Activated B cell treated with CpG ODN at 0.5 μM for 24 hours (primary cell): ENCODE measurements around the gene PURA. TPM values are rescaled to one million over a fixed set of nuclear protein-coding genes. Genes with fewer than 3 reads are reported as not detected.

Experiments
- ATAC-seq: fragments of 200-7000 bp; cut with Tn5 transposase; one replicate; pipeline ENCODE4 v1.10.0; 2021; ENCODE audit warnings: low read depth, mild to moderate bottlenecking, moderate library complexity
- CTCF ChIA-PET: fragments of 350-600 bp; sonication (Branson Sonifier 250); formaldehyde crosslinking; loops from one replicate; lab custom pipeline; 2021; ENCODE audit warnings: antibody characterized with exemption; lab: Charles Lee
- POLR2A ChIA-PET: fragments of 350-600 bp; sonication (Branson Sonifier 250); formaldehyde crosslinking; loops from one replicate; lab custom pipeline; 2021; ENCODE audit warnings: antibody characterized with exemption; lab: Charles Lee
- DNase-seq: peaks from one replicate; pipeline ENCODE4 v3.0.0; 2022
- H3K27ac Mint-ChIP-seq: one replicate; pipeline ENCODE4 v1.8.0; 2020; ENCODE audit warnings: mixed read lengths
- H3K27me3 Mint-ChIP-seq: one replicate; pipeline ENCODE4 v1.8.0; 2021; ENCODE audit warnings: mixed read lengths
- H3K36me3 Mint-ChIP-seq: one replicate; pipeline ENCODE4 v1.8.0; 2021; ENCODE audit warnings: low read depth, mixed read lengths
- H3K4me1 Mint-ChIP-seq: one replicate; pipeline ENCODE4 v1.8.0; 2021; ENCODE audit warnings: mixed read lengths
- H3K4me3 Mint-ChIP-seq: one replicate; pipeline ENCODE4 v1.8.0; 2020; ENCODE audit warnings: mild to moderate bottlenecking, mixed read lengths
- H3K9me3 Mint-ChIP-seq: one replicate; pipeline ENCODE4 v1.8.0; 2020; ENCODE audit warnings: mixed read lengths
- intact Hi-C: fragments of 100-400 bp; cut with micrococcal nuclease; formaldehyde crosslinking; loops from one replicate; pipeline ENCODE4 v1.15.1; 2024
- total RNA-seq: library from RNA; stranded (reverse); gene quantifications from 2 replicates; pipeline ENCODE4 v1.2.3, GENCODE V29; 2022
- TF ChIP-seq, protein P1 (sequence below): fragments of 200-600 bp; IDR thresholded peaks from one replicate; pipeline ENCODE4 v1.8.0; 2022; ENCODE audit warnings: antibody characterized with exemption, mild to moderate bottlenecking

The PURA gene
- total RNA-seq, 1 donor from 2014 or later: 14.9 TPM

DNA sequence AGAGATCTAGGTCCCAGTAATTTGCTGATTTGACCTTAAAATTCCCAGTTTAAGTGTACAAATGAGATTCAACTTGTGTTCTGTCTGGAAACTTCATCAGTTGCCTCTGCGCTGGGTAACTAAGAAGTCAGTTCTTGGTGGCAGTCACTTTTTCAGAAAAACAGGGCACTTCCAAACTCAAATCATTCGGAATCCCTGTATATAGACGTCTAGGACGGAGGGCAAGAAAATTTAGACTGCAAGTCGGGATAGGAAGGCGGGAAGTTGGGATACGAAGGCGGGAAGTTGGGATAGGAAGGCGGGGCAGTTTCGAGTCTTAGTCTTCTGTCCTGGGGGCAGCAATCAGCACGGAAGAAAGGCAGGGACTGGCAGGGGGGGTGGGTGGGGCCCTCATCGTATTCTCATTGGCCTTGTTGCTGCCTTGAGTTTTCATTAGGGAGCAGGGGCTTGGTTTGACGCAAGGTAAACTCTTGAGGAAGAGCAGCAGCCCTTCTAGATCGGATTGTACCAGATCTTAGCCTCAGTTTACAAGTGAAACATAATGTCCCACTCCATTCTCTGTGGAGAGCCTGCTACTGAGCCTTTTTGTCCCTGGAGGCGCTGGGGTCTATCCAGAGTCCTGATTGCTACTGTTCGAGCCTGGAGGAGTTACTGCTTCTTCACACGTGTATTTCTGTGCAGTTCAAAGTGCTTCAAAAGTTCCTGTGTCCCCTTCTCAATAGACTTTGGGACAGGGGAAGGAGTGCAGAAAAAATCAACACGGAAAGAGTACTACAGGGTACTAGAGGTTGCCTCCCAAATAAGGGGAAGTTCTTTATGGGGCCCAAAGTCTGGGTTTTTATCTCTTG lies 2.7 kb upstream of the PURA start:
- ChIA-PET POLR2A (no interaction called here), CTCF (interaction anchor here (6.2 kb wide), 1 partner anchor 33 kb away, joined by 59 read pairs; no protein-coding TSS in a partner anchor)
- peaks cover 69% of the 10 kb centered on the region for H3K4me1 Mint-ChIP-seq
- no peak for ATAC-seq
- DNase-seq: no peak
- H3K9me3 Mint-ChIP-seq: no peaks in the 10 kb centered on the region
- peaks cover 7% of the 10 kb centered on the region for H3K36me3 Mint-ChIP-seq
- intact Hi-C loops: loop anchor here (5.0 to 10.0 kb wide), 3 partner anchors 554 to 719 kb away; partner anchors contain the start of gene WDR55
- TF ChIP-seq, protein P1, sequence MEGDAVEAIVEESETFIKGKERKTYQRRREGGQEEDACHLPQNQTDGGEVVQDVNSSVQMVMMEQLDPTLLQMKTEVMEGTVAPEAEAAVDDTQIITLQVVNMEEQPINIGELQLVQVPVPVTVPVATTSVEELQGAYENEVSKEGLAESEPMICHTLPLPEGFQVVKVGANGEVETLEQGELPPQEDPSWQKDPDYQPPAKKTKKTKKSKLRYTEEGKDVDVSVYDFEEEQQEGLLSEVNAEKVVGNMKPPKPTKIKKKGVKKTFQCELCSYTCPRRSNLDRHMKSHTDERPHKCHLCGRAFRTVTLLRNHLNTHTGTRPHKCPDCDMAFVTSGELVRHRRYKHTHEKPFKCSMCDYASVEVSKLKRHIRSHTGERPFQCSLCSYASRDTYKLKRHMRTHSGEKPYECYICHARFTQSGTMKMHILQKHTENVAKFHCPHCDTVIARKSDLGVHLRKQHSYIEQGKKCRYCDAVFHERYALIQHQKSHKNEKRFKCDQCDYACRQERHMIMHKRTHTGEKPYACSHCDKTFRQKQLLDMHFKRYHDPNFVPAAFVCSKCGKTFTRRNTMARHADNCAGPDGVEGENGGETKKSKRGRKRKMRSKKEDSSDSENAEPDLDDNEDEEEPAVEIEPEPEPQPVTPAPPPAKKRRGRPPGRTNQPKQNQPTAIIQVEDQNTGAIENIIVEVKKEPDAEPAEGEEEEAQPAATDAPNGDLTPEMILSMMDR: no peak
- H3K27ac Mint-ChIP-seq: peak overlapping the region; percentile 19
- peak overlapping the region; percentile 56 for H3K4me3 Mint-ChIP-seq
- H3K27me3 Mint-ChIP-seq: peaks cover 6% of the 10 kb centered on the region

- DNase-seq (no peak), ATAC-seq (no peak)
- Mint-ChIP-seq H3K4me3 (peak overlapping the region; percentile 72), H3K36me3 (peaks cover 7% of the 10 kb centered on the region), H3K4me1 (peaks cover 68% of the 10 kb centered on the region), H3K27ac (peak overlapping the region; percentile 19), H3K27me3 (peaks cover 6% of the 10 kb centered on the region), H3K9me3 (no peaks in the 10 kb centered on the region)
- POLR2A ChIA-PET: interaction anchor here (0.6 kb wide), 3 partner anchors 36 to 770 kb away, joined by 3 to 5 read pairs (median 3); partner anchors contain the start of gene PAIP2
- CTCF ChIA-PET: interaction anchor here (0.6 to 6.2 kb wide), 3 partner anchors 13 to 39 kb away, joined by 3 to 59 read pairs (median 3); no protein-coding TSS in a partner anchor
- TF ChIP-seq, protein P1: no peak
- intact Hi-C loops: loop anchor here (5.0 to 10.0 kb wide), 3 partner anchors 553 to 720 kb away; partner anchors contain the start of gene WDR55
Observed at GRCh38 chr5:140111859-140112551, 1.9 kb upstream of the PURA start.

- peaks cover 5% of the 10 kb centered on the region for H3K36me3 Mint-ChIP-seq
- no peak for ATAC-seq
- peak overlapping the region; percentile 18 for H3K27ac Mint-ChIP-seq
- TF ChIP-seq, protein P1: no peak
- CTCF ChIA-PET: interaction anchor here (6.2 kb wide), 1 partner anchor 32 kb away, joined by 59 read pairs; no protein-coding TSS in a partner anchor
- peaks cover 6% of the 10 kb centered on the region for H3K27me3 Mint-ChIP-seq
- no peak for DNase-seq
- H3K4me3 Mint-ChIP-seq: peak overlapping the region; percentile 72
- POLR2A ChIA-PET: interaction anchor here (0.6 to 1.1 kb wide), 6 partner anchors 33 to 840 kb away, joined by 3 to 9 read pairs (median 3); partner anchors contain the start of gene PAIP2
- intact Hi-C loops: loop anchor here (5.0 to 10.0 kb wide), 3 partner anchors 552 to 720 kb away; partner anchors contain the start of gene WDR55
- H3K9me3 Mint-ChIP-seq: no peaks in the 10 kb centered on the region
- H3K4me1 Mint-ChIP-seq: peaks cover 72% of the 10 kb centered on the region
Observed at GRCh38 chr5:140112685-140113179, 1.2 kb upstream of the PURA start.

GRCh38 chr5:140113180-140113698 lies 670 bp upstream of the PURA start:
- DNase-seq: no peak
- Mint-ChIP-seq H3K4me3 (peak overlapping the region; percentile 94), H3K36me3 (peaks cover 3% of the 10 kb centered on the region), H3K4me1 (peaks cover 74% of the 10 kb centered on the region), H3K27me3 (peaks cover 6% of the 10 kb centered on the region), H3K27ac (peak overlapping the region; percentile 92), H3K9me3 (no peaks in the 10 kb centered on the region)
- intact Hi-C loops: loop anchor here (5.0 to 10.0 kb wide), 3 partner anchors 552 to 721 kb away; partner anchors contain the start of gene WDR55
- no peak for ATAC-seq
- POLR2A ChIA-PET: interaction anchor here (0.6 to 1.1 kb wide), 7 partner anchors 31 to 840 kb away, joined by 3 to 9 read pairs (median 3); no protein-coding TSS in a partner anchor
- CTCF ChIA-PET: interaction anchor here (1.0 to 6.2 kb wide), 3 partner anchors 10 to 40 kb away, joined by 3 to 59 read pairs (median 6); no protein-coding TSS in a partner anchor
- TF ChIP-seq, protein P1: no peak
